ENCODE data around the gene PPARG.
"Not testable (repeated sequence)": the region's sequence is repeated elsewhere in the genome, so short reads cannot be mapped to it uniquely, and the experiment has no call there.

The PPARG gene

DNA sequence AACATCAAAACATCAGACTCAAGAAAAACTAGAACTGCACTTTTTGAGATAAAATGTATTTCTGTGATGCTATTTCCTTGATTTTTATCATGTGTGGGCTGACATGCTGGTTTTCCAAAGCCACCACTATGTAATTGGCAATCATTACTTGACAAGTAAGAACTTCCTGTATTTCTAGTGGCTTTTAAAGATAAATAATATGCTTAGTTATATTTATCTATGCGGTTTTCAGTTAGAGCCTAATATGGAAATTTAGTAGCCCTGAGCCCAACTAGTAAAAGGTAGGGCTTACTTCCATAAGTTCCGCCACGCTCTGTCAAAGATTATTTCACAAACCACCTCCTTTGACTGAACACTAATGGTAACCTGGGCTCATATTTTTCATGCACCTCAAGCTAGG, 91.6 kb downstream of the PPARG start:
- DNase-seq (ENCODE audit: low read depth), result no peak

DNA sequence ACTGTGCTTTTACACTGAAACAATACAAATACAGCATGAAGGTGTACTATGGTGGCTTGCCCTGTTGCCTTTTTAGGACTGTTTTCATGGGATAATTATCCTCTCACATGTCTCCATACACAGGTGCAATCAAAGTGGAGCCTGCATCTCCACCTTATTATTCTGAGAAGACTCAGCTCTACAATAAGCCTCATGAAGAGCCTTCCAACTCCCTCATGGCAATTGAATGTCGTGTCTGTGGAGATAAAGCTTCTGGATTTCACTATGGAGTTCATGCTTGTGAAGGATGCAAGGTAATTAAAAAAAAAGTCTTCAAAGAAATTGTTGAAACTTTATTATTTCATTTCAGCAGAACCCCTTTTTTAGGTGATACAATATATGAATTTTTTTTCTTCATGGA, 92.3 kb downstream of the PPARG start:
- no peak for DNase-seq (ENCODE audit: low read depth)

- no peak for DNase-seq (ENCODE audit: low read depth)
Measured at GRCh38 chr3:12383218-12383617, 94.3 kb downstream of the PPARG start.

DNA sequence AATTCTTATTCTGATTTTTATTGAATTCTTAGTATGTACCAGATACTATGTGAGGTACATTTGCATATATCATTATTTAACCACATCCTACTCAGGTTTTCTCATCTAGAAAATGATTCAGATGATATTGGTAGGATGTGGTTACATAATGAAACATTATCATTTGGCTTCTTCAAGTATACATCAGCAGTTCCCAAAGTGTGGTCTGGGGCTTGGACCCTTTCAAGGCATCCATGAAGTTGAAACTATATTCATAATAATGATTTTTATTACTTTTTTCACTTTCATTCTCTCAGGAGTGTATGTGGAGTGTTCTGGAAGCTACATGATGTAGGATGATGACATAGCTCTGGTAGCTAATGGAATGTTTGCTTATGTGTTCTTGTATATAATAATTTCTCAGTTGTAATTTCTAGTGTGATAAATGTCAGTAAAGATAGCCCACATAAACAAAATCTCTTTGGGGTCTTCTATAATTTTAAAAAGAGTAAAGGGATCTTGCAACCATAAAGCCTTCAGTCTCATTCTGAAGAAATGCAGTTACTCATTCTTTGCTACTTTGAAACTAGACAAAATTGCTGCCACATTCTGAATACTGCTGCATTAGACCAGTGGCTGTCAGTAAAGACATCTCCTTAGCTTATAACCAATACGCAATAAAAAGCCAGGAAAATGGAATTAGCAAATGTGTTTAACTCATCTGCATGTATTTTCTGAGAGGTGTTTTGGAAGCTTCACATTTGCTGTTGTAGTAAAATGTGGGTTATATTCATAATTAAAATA, 95.8 kb downstream of the PPARG start:
- no peak for DNase-seq (ENCODE audit: low read depth)

- DNase-seq (ENCODE audit: low read depth), result not testable (repeated sequence)
Measured at GRCh38 chr3:12386514-12387291, 97.8 kb downstream of the PPARG start.

DNA sequence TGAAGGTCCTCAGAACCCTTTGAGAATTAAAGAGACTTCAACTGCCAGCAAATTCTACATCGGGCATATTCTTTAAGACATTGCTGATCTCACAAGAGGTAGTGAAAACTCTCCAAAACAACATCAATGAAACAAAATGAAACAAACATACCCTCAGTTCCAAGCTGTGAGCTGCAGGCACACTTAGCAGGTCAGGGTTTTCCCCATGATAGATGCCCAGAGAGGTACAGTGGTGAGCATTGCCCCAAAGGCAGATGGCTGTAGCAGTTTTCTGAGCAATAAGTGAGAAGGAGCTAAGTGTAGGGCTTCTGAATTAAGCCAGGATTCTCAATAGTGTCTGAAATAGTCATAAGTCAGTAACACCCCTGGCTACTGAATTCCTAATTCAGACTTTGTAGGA, 99.3 kb downstream of the PPARG start:
- DNase-seq (ENCODE audit: low read depth), result no peak

DNA sequence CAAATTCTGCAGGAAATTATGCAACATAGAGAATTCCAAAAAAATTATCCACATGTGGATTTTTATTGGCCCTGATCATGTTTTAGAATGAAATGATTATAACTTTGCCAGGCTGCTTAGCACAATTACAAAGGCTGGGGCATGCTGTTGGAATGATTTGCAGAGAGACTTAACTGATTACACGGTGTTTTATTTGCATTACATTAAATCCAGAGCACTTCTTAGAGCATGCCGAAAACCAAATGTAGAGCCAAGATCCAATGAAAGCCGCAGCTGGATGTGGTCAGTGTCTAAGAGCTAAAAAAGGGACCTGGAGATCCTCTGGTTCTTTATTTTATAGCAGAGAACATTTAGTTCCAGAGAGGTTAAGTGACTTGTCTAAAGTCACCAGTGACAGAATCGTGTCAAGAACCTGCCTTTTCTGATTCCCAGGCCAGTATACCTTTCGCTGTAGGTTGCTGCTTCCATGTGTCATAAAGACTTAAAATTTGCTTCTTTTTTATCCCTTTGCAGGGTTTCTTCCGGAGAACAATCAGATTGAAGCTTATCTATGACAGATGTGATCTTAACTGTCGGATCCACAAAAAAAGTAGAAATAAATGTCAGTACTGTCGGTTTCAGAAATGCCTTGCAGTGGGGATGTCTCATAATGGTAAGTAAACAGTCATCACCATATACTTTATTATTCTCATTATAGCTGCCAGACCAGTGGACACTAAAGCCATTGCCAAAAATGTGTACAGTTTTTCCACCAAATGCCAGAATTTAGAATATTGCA, 103.4 kb downstream of the PPARG start:
- DNase-seq (ENCODE audit: low read depth), result no peak

DNA sequence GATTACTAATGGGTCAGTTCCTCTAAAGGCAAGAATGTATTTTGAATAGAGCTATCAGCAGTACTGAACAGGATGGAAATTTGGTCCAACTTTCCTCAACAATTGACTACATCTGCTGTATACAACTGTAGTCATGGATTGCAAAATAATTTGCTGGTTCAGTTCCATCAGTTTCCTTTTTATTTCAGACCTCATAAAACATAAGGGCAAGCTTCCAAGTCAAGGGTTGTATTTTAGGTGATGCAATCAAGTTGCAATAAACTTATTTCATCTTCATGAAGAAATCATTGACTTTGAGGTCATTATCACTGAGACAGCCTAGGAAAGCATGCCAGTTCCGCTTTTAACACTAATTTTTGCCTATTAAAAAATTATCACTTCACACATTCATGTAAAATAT, 105.0 kb downstream of the PPARG start:
- peak; percentile 75 for DNase-seq (ENCODE audit: low read depth)

DNA sequence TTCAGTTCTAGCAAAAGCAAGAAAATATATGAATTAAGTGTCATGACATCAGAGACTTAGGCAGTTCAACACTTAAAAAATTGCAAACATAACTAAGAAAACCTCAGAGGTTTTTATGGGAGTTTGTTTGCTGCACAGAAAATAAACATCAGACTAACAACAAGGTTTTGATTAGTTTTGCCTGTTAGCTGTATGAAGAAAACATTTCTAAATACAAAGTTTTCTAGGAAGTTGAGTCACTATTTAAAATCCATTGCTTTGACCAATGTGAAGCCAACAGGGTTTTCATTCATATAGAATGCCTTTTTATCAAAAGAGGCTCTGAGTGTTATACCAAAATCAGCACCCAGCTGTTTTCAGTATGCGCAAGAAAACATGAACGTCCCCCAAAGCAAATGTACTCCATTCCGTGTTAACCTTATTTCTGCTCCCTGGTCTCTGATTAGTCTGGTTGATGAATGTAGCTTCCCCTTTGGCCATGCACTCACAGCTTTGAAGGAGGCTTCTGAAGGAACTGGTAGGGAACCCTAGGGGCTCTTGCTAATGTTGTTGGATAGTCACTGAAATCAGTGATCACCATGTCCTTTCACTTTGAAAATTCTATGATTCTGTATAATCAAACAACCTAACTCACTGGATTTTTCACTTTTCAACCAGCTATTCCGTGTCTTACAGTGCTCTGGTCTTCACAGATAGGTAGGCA, 105.8 kb downstream of the PPARG start:
- DNase-seq (ENCODE audit: low read depth), result no peak

- no peak for DNase-seq (ENCODE audit: low read depth)
Measured at GRCh38 chr3:12395349-12396012, 106.6 kb downstream of the PPARG start.

- DNase-seq (ENCODE audit: low read depth), result no peak
Measured at GRCh38 chr3:12396471-12396870, 107.6 kb downstream of the PPARG start.

DNA sequence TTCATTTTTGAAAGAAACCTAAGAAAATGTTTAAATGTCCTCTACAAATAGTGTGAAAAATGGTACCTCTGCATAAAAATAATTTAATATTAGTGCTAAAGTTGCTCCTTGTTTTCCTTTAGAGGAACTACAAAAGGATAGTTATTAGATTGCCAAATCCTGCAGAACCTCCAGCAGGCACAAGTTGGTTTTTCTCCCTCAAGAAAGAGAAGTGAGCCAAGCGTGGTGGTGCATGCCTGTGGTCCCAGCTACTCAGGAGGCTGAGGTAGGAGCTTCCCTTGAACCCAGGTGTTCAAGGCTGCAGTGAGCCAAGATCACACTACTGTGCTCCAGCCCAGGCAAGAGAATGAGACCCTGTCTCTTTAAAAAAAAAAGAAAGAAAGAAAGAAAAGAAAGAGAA, 110.4 kb downstream of the PPARG start:
- no peak for DNase-seq (ENCODE audit: low read depth)

DNA sequence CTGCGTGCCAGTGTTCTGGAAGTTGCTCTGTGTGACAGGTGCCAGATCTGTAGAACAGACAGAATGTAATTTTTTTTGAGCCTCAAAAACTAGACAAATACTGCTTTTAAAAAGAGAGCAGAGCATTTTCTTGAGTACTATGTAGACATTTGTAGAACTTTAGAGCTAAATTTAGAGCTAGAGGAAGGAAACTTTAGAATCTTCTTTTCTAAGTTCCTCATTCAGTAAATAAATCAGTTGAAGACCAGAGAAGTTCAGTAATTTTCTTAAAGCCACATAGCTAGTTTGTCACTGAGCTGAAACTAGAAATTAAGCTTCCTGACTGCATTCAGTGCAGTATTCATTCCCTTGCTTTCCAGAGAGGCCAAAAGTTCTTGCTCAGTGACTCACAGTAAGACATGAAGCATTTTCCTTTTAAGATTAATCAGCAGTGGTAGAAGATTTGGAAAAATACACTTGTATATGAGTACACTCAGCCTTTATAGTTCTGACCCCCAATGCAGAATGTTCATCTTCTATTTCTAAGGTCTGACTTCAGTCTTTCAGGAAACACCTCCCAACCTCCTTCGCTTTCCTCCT, 111.8 kb downstream of the PPARG start:
- peak; percentile 20 for DNase-seq (ENCODE audit: low read depth)

DNA sequence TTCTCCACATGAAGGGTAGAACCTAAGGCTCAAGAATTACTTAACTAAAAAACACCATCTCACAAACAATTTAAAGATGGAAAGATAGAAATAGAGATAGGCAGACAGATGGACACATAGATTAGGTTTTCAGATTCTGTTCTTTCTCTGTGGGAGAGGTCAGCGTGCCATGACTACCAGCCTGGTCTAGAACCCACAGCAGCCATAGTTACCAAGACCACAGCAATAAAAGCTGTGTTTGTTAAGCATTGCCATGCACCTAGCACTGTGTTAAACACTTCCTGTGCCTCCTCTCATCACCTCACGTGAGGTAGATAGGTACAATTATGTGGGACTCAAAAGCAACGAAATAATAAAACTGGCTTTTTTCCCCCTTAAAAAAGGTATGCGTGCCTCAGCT, 112.3 kb downstream of the PPARG start:
- DNase-seq (ENCODE audit: low read depth), result no peak

DNA sequence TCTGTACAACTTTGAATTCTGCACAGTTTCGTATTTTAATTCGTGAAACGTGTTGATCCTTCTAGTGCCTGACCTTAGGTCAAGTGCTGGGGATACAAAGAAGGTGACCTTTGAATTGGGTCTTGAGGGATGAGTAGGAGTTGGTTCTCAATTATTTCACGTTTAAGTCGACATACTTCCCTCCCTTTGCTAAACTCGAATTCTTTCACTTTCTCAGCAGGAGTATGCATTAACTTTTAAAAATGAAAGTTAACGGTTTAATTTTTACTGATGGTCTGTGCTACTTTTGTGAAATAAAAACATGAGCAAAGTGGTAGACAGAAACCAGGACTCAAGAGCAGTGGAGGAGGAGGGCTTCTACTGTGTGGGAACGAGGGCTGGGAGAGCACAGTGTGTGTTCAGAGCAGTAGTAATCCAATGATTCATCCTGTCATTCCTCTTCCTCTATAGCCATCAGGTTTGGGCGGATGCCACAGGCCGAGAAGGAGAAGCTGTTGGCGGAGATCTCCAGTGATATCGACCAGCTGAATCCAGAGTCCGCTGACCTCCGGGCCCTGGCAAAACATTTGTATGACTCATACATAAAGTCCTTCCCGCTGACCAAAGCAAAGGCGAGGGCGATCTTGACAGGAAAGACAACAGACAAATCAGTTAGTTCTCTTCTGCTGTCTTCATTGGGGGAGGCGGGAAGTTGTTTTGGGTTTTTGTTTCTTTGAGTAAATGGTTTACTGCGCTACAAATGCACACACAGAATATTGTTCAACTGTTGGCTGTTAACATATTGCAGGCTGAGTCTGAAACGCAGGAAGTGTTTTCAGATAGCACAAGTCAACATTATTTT, 116.8 kb downstream of the PPARG start:
- no peak for DNase-seq (ENCODE audit: low read depth)

DNA sequence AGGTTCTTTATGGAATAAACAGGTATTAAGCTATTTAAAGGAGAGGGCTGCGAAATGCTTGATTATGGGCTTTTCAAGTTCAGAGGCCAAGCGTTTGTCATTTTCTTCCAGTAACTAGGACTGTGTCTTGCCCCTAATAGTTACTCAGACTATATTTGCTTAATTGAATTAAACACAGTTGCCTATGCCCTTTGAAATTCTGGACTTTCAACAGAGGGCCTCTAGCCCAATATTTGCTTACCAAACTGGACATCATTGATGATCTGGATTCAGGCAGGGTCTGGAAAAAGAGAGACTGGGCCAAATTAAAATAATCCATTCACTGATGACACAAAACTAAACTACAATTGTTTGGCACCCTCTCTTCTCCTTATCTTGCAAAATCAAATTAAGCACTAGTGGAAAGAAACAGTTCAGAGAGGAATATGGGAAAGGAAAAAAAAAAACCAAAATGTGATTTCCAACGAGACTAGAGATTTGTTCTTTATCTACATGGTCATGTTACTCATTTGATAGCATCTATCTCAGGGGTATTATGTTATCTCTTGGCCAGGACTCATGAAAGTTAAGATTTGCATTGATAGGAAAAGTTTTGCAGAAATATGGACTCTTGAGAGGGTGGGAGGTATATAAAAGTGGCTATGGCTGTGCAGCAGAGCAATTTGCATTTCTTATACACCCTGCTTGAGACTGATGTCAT, 120.3 kb downstream of the PPARG start:
- no peak for DNase-seq (ENCODE audit: low read depth)

- no peak for DNase-seq (ENCODE audit: low read depth)
Measured at GRCh38 chr3:12409684-12410596, 121.1 kb downstream of the PPARG start.

- DNase-seq (ENCODE audit: low read depth), result no peak
Measured at GRCh38 chr3:12413721-12414255, 124.9 kb downstream of the PPARG start.

All from GM04503 (cell line).